Kidney capillary endothelial cell (primary cell): ENCODE results near the gene CCM2.
"Not testable (repeated sequence)": the region's sequence is repeated elsewhere in the genome, so short reads cannot be mapped to it uniquely, and the experiment has no call there.

Source experiments
- DNase-seq: peaks from one replicate; pipeline ENCODE4 v3.0.0-alpha.2; 2018; ENCODE audit warnings: low spot score

Gene CCM2

GRCh38 chr7:44981035-44981706, 18.8 kb upstream of the CCM2 start:
- DNase-seq, result no peak

- DNase-seq, result no peak
These were observed 17.5 kb upstream of the CCM2 start for GRCh38 chr7:44982535-44982923.

GRCh38 chr7:44982970-44983369, 17.0 kb upstream of the CCM2 start:
- DNase-seq, result no peak

- DNase-seq, result no peak
These were observed 16.1 kb upstream of the CCM2 start for GRCh38 chr7:44983742-44984477.

GRCh38 chr7:44984478-44984758, 15.6 kb upstream of the CCM2 start:
- no peak for DNase-seq

GRCh38 chr7:44985033-44985695, 14.8 kb upstream of the CCM2 start:
- no peak for DNase-seq

GRCh38 chr7:44985900-44986217, 14.1 kb upstream of the CCM2 start:
- no peak for DNase-seq

- DNase-seq, result peak; percentile 95
These were observed 13.6 kb upstream of the CCM2 start for GRCh38 chr7:44986218-44987053.

- no peak for DNase-seq
These were observed 12.5 kb upstream of the CCM2 start for GRCh38 chr7:44987457-44987856.

- DNase-seq, result no peak
These were observed 12.0 kb upstream of the CCM2 start for GRCh38 chr7:44987996-44988395.

GRCh38 chr7:44988701-44989100, 11.3 kb upstream of the CCM2 start:
- no peak for DNase-seq

GRCh38 chr7:44989132-44989531, 10.9 kb upstream of the CCM2 start:
- no peak for DNase-seq

GRCh38 chr7:44990109-44991023, 9.6 kb upstream of the CCM2 start:
- DNase-seq, result peak; percentile 90

GRCh38 chr7:44992004-44992795, 7.8 kb upstream of the CCM2 start:
- DNase-seq, result not testable (repeated sequence)

GRCh38 chr7:44994877-44995554, 5.0 kb upstream of the CCM2 start:
- no peak for DNase-seq

GRCh38 chr7:44995555-44996493, 4.2 kb upstream of the CCM2 start:
- DNase-seq, result no peak

- DNase-seq, result no peak
These were observed 1.7 kb upstream of the CCM2 start for GRCh38 chr7:44998153-44998871.
